Peyer's patch (tissue), 4 donors: ENCODE data around the gene TMEM259.

Experiments used
- POLR2A ChIP-seq, 2 donors: fragments of 450-650 bp; IDR thresholded peaks; one replicate each; pipeline ENCODE4 v1.5.1; 2017; ENCODE audit warnings: antibody characterized with exemption in 2 of 2, mild to moderate bottlenecking in 2 of 2, moderate library complexity in 2 of 2
- TF ChIP-seq, protein P1 (sequence below), 6 experiments: fragments of 450-650 bp in 4 of 6; fragments of 200-600 bp in 2 of 6; sonication (generic) in 1 of 6; IDR thresholded peaks; one replicate each; pipeline ENCODE4 v1.5.1; 2017 to 2019; ENCODE audit warnings: antibody characterized with exemption in 6 of 6, mild to moderate bottlenecking in 3 of 6, moderate library complexity in 1 of 6

GRCh38 chr19:999379-999719 lies 21.6 kb downstream of the TMEM259 start:
- TF ChIP-seq, protein P1, sequence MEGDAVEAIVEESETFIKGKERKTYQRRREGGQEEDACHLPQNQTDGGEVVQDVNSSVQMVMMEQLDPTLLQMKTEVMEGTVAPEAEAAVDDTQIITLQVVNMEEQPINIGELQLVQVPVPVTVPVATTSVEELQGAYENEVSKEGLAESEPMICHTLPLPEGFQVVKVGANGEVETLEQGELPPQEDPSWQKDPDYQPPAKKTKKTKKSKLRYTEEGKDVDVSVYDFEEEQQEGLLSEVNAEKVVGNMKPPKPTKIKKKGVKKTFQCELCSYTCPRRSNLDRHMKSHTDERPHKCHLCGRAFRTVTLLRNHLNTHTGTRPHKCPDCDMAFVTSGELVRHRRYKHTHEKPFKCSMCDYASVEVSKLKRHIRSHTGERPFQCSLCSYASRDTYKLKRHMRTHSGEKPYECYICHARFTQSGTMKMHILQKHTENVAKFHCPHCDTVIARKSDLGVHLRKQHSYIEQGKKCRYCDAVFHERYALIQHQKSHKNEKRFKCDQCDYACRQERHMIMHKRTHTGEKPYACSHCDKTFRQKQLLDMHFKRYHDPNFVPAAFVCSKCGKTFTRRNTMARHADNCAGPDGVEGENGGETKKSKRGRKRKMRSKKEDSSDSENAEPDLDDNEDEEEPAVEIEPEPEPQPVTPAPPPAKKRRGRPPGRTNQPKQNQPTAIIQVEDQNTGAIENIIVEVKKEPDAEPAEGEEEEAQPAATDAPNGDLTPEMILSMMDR (IDR thresholded peaks at IDR 0.05) = no peak
- no peak for TF ChIP-seq POLR2A (IDR thresholded peaks at IDR 0.05)
